ENCODE data around the gene ANHX.

Gene ANHX

DNA sequence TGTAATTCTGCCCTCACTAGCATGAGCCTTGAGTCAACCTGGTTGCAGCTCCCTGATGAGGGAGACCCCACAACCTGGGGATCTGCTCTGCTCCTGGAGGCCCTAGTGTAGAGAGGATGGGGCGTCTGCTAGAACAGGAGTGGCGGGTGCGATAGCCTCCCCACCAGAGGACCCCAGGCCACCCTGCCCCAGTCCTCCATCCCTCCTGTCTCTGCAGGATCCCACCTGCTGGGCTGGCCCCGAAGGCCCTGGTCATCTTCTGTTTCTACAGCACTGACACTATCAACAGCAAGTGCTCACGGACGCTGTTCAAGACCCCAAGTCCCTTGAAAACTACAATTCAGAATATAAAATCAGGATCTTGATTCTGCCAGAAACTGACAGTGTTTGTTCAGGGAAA, 15.2 kb downstream of the ANHX start:
- Histone ChIP-seq H3K9me3 (ENCODE audit: low read length) (peaks cover 7% of the 10 kb centered on the region; the same call in 1 of the 2 replicates), H4K20me1 (ENCODE audit: insufficient read depth, low read length) (no peaks in the 10 kb centered on the region), H3K4me2 (ENCODE audit: low read length) (no peak overlapping the region), H3F3A (ENCODE audit: insufficient read depth, low read length) (no peaks in the 10 kb centered on the region), H3K79me2 (ENCODE audit: insufficient read depth, low read length) (no peaks in the 10 kb centered on the region), H2AFZ (ENCODE audit: low read length) (no peak overlapping the region), H3K4me1 (ENCODE audit: insufficient read depth, low read length, severe bottlenecking) (no peaks in the 10 kb centered on the region), H3K27ac (ENCODE audit: low read depth, low read length, poor library complexity, severe bottlenecking) (no peak overlapping the region), H3K27me3 (ENCODE audit: insufficient read depth, low read length) (no peaks in the 10 kb centered on the region), H3K36me3 (ENCODE audit: insufficient read depth, low read length) (no peaks in the 10 kb centered on the region), H3K9ac (ENCODE audit: low read length) (no peak overlapping the region), H3K4me3 (ENCODE audit: low read depth, low read length, poor library complexity, severe bottlenecking) (no peak overlapping the region), H3K9me2 (ENCODE audit: low read depth, low read length) (no peaks in the 10 kb centered on the region)
- TF ChIP-seq, protein P1, sequence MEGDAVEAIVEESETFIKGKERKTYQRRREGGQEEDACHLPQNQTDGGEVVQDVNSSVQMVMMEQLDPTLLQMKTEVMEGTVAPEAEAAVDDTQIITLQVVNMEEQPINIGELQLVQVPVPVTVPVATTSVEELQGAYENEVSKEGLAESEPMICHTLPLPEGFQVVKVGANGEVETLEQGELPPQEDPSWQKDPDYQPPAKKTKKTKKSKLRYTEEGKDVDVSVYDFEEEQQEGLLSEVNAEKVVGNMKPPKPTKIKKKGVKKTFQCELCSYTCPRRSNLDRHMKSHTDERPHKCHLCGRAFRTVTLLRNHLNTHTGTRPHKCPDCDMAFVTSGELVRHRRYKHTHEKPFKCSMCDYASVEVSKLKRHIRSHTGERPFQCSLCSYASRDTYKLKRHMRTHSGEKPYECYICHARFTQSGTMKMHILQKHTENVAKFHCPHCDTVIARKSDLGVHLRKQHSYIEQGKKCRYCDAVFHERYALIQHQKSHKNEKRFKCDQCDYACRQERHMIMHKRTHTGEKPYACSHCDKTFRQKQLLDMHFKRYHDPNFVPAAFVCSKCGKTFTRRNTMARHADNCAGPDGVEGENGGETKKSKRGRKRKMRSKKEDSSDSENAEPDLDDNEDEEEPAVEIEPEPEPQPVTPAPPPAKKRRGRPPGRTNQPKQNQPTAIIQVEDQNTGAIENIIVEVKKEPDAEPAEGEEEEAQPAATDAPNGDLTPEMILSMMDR (IDR thresholded peaks at IDR 0.05; ENCODE audit: low read length) = no peak
- TF ChIP-seq EZH2 (IDR thresholded peaks at IDR 0.05; ENCODE audit: borderline replicate concordance, low read length) = no peak

DNA sequence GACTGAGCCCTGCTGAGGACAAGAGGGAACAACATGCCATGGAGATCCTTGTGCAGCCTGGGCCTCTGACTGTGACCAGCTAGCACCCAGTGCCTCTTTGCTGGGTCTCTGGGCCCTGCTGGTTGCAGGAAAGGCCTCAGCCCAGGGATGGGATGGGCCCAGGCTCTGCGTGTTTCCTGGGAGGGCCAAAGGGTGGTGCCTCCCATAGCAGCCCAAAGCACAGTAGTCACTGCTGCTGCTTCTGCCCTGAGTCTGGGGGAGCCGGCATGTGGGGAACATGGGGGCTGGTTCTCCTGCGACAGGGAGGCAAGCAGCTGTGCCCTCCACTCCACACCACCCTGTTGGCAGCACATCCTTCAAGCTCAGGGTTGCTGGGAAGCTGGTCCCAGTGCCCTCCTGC, 18.5 kb downstream of the ANHX start:
- Histone ChIP-seq H4K20me1 (ENCODE audit: insufficient read depth, low read length) (no peaks in the 10 kb centered on the region), H2AFZ (ENCODE audit: low read length) (no peak overlapping the region), H3K4me1 (ENCODE audit: insufficient read depth, low read length, severe bottlenecking) (no peaks in the 10 kb centered on the region), H3K9me2 (ENCODE audit: low read depth, low read length) (no peaks in the 10 kb centered on the region), H3K36me3 (ENCODE audit: insufficient read depth, low read length) (no peaks in the 10 kb centered on the region), H3F3A (ENCODE audit: insufficient read depth, low read length) (no peaks in the 10 kb centered on the region), H3K79me2 (ENCODE audit: insufficient read depth, low read length) (no peaks in the 10 kb centered on the region), H3K9ac (ENCODE audit: low read length) (no peak overlapping the region), H3K27me3 (ENCODE audit: insufficient read depth, low read length) (no peaks in the 10 kb centered on the region), H3K4me3 (ENCODE audit: low read depth, low read length, poor library complexity, severe bottlenecking) (no peak overlapping the region), H3K27ac (ENCODE audit: low read depth, low read length, poor library complexity, severe bottlenecking) (no peak overlapping the region), H3K9me3 (ENCODE audit: low read length) (0 out of 2 replicates have a peak, but pooled peaks cover 4% of the 10 kb centered on the region), H3K4me2 (ENCODE audit: low read length) (no peak overlapping the region)
- TF ChIP-seq, protein P1 (IDR thresholded peaks at IDR 0.05; ENCODE audit: low read length) = no peak
- TF ChIP-seq EZH2 (IDR thresholded peaks at IDR 0.05; ENCODE audit: borderline replicate concordance, low read length) = no peak

DNA sequence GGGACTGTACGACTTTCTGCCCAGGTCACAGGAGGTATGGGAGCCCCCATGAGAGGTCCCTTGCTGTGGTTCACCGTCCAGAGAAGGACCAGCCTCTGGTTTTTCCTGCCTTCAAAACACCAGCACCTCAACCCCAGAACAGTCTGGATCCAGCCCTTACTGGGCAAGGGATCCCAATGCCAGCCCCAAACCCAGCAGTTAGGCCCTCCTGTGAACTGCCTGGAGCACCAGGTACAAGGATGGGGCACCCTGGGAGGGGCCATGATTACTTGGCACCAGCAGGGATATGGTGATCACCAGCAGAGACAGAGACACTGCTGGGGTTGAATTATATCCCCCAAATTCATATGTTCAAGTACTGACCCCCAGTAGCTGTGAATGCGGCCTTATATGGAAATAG, 20.0 kb downstream of the ANHX start:
- Histone ChIP-seq H3K79me2 (ENCODE audit: insufficient read depth, low read length) (no peaks in the 10 kb centered on the region), H4K20me1 (ENCODE audit: insufficient read depth, low read length) (no peaks in the 10 kb centered on the region), H3K36me3 (ENCODE audit: insufficient read depth, low read length) (no peaks in the 10 kb centered on the region), H3K4me2 (ENCODE audit: low read length) (no peak overlapping the region), H2AFZ (ENCODE audit: low read length) (no peak overlapping the region), H3K27ac (ENCODE audit: low read depth, low read length, poor library complexity, severe bottlenecking) (no peak overlapping the region), H3K9me2 (ENCODE audit: low read depth, low read length) (no peaks in the 10 kb centered on the region), H3K9me3 (ENCODE audit: low read length) (peaks cover 10% of the 10 kb centered on the region), H3K4me1 (ENCODE audit: insufficient read depth, low read length, severe bottlenecking) (no peaks in the 10 kb centered on the region), H3K27me3 (ENCODE audit: insufficient read depth, low read length) (no peaks in the 10 kb centered on the region), H3K9ac (ENCODE audit: low read length) (no peak overlapping the region), H3K4me3 (ENCODE audit: low read depth, low read length, poor library complexity, severe bottlenecking) (no peak overlapping the region), H3F3A (ENCODE audit: insufficient read depth, low read length) (no peaks in the 10 kb centered on the region)
- TF ChIP-seq, protein P1 (IDR thresholded peaks at IDR 0.05; ENCODE audit: low read length) = no peak
- TF ChIP-seq EZH2 (IDR thresholded peaks at IDR 0.05; ENCODE audit: borderline replicate concordance, low read length) = no peak

All from OCI-LY1 (cell line).